Hematopoietic multipotent progenitor cell treated with erythropoietin and hydrocortisone succinate and interleukin-3 and kit ligand, for 17 days (in vitro differentiated cells): ENCODE data around the gene CFAP20DC.
"Not testable (repeated sequence)": the region's sequence is repeated elsewhere in the genome, so short reads cannot be mapped to it uniquely, and the experiment has no call there.

ENCODE experiments used
- DNase-seq: peaks from one replicate; pipeline ENCODE4 v3.0.0-alpha.2; 2015; ENCODE audit warnings: low spot score

Gene CFAP20DC

DNA sequence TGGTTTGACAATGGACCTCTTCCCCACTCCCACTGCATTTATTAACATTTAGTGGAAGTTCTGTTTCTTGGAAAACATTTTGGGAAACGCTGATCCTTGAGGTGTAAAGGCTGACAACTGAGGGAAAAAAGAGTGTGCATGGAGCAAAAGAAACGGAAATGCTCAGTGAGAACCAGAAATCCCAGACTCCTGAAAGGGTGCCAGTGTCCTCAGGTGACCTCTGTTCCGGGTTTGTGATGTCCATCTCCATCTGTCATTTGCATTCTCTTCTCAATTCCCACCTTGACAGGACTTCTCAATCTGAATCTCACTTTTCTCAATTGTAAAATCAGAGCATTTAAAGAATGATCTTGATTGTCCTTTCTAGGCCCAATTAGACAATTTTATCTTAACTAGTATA is 312.2 kb downstream of the CFAP20DC start:
- no peak for DNase-seq

DNA sequence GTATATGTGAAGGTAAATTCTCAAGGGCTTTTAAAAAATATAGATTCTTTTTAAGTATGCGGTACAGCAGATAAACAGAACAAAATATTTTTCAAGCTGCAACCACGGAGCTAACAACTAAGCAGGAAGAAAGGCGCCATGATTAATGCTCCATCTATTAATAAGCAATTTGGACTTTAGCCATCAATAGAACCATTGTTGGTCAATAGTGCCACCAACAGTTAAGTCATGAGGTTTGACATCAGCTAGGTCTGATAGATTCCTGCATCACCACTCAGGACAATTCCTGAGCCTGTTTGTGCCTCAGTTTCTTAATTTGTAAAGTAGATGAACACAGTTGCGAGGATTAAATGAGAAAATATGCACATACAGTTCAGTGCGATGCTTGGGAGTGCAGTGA is 318.2 kb downstream of the CFAP20DC start:
- no peak for DNase-seq

DNA sequence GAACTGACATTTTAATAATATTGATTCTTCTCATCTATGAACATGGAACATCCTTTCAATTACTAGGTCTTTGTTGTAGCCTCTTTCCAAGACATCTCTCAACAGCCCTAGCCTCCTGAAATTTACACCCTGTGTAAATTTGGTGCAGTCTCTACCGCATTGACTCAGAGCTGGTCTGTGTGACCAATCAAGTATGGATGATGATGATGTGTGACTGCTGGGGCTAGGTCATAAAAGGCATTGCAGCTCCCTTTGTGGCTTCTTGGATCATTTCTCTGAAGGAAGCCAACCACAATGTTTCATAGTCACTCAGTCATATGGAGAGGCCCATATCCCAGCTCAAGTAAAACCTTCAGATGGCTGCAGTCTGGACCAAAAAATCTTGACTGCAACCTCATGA is 321.1 kb downstream of the CFAP20DC start:
- no peak for DNase-seq

DNA sequence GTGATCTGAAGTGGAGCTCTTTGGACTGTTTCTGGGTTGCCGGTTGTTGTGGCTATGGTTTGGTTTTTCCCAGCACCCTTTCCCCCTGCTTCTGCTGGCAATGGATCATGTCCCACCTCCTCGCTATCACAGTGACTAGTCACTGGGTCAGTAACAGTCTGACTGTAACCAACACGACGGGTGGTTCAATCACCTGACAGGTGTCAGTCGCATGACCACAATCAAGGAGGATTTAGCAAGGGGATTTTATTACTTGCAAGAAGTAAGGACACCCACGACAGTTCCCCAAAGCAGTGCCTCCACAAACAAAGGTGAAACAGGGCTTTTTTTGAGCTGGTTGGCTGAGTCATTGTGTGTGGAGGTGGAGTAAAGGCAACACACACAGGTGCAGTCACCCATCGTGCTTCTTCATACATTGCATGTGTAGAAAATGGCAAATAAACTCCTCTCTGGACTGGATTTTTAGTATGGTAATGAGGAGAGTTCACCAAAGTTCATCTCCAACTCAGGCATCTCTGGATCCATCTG is 324.4 kb downstream of the CFAP20DC start:
- DNase-seq = no peak

DNA sequence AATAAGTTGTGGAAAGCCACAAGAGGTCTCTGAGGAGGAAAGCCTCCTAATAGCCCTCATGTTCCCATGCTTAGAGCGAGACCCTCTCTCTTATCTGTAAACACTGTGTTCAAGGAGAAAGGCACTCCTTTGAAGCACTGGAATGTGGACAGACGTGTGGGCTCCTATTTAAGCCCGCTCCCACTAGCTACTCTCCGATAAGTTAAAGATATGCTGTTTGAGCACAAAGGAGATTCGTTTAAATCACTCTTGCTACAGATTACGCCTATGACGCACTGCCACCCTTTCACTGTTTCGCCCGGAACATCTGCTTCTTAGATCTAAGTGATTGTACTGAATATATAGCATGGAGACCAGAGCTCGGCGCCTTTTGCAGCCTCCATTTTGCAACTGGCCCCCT is 325.5 kb downstream of the CFAP20DC start:
- no peak for DNase-seq

DNA sequence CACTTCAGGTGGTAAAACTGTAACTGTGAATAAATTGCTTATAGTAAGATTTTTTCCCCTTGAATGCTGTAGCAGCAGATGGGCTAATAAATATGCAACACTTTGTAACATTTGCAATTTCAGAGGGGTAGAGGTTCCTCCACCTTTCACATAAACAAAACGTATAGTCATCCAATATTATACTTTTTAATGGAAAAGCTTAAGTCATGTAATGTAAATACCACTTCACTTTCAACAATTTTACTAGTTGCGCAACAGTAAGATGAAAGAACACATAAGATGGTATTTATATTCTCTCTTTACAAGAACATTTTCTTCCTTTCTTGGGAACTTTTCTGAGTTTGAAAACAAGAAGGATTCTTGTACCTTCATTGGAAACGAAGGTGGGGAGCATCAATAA is 326.7 kb downstream of the CFAP20DC start:
- DNase-seq = no peak

DNA sequence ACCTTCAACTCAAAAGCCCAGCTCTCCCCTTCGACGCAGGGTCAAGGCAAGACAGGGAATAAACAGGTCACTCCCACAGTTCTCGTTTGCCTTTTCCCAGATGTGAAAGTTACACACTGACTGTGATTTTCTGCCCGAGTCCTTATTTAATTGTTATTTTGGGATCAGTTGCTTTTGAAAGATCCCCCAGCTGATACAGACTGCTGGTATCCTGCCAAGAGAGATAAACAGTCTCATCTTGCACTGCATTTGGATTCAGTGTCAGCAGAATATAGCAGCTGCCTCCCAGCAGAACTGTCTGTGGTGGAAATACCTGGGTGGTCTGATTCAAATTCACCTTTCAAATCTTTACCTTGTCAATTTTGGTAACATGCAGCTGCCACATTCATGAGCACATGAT is 327.3 kb downstream of the CFAP20DC start:
- no peak for DNase-seq

DNA sequence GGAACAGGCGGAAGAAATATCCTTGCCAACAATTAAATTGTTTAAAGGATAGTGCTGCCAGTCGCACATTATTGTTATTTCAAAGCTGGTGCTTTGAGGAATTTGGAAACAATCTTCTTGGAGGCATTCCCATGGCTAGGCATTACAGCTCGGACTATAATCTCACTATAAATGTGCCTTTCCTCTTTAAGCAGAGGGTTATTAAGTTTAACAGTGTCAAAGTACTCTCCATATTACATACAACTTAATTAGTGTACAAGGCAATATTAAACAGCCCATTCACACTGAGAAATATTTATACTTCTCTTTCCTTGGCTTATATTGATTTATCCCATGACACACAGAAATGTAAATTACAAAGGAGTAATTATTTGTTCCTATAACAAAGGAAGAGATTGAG is 329.3 kb downstream of the CFAP20DC start:
- DNase-seq = no peak

DNA sequence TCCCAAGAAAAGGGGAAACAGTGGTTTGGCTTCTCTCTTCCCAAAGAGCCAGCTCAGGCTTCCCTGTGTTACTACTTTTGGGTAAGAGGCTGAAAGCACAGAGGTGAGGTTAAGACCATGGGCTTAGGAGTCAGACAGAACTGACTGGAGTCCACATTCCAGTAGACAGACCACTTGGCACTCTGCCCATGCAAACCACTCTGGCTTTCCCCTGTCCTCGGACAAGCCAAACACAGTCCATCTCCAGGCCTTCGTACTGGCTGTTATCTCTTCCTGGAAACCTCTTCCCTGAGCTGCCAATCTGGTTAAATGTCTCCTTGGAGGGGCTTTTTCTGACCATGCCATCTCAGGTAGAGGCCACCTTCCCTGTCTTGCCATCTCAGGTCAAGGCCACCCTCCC is 330.1 kb downstream of the CFAP20DC start:
- no peak for DNase-seq

DNA sequence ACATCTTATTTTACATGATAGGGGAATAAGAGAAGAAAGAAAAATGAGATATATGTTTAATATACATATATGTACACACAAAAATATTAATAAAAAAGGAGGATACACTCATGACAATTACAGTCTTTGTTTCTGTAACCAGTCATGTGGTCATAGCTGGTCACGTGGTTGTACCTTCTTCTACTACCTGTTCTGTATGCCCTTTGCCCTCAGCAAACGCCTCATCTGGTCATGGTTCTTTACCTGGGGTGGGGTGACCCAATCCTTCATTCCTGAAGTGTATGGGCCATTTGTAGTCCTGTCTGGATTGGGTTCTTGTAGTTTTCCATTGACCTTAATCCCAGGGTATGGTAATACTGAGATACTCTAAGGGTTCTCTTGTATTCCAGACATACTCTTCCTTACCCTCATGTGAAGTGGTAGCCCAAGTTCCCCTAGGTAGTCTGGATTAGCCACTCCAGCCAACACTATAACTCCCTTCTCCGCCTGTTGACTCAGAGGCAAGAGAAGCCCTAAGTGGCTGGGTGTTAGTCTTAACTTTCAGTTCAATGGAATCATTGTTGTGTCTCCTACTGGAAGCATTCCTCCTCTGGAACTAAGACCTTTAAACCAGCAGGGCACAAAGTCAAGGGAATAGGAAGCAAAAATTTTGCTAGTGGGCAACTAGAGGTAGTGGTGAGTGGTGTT is 336.0 kb downstream of the CFAP20DC start:
- no peak for DNase-seq

DNA sequence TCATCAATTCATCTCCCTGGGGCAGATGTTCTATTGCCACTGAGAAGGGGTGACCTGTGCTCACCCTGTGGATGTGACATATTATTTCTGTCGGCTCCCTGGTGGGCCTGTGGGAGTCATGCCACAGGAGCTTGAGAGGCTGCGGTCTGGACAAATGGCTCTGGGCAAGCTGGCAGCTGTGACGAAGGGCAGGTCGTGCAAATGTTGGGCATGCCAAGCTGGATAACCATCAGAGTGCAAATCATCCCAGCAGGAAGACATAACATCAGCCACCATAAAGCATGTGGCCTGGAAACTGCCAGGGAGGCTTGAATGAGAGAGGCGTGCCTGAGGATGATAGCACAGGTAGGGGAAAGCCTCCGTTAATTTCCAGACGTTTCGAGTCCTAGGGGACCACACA is 338.0 kb downstream of the CFAP20DC start:
- no peak for DNase-seq

DNA sequence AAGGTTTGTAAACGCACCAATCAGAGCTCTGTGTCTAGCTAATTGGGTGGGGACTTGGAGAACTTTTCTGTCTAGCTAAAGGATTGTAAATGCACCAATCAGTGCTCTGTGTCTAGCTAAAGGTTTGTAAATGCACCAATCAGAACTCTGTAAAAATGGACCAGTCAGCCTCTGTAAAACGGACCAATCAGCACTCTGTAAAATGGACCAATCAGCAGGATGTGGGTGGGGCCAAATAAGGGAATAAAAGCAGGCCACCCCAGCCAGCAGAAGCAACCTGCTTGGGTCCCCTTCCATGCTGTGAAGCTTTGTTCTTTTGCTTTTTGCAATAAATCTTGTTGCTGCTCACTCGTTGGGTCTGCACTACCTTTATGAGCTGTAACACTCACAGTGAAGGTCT is 340.8 kb downstream of the CFAP20DC start:
- DNase-seq = not testable (repeated sequence)

DNA sequence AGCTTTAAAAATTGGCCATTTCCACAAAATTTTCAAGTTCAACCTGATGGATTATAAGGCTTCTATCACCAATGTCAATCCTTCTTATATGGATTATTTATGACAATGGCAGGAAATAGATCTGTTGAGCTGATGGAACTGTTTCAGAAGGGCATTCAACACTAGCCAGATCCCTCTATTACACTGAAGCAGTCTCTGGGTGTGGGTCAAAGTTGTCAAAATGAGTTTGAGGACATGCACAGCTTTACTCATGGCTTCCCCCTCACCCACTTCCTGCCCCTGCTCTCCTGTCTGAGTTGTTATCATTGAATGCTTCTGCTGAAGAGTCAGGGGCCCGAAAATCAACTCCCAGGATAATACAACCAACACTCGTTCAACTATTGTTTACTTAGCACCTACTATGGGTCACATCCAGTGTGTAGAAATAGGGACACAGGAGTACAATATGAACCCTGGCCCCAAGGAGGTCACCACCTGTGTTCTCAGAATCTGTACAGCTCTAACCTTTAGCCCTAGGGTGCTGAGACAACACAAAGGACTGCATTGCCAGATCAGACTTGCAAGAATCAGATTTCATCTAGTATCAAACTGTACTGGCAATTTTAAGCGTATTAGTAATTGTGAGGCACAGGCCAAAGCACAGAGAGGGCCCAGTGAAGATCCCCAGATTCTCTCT is 341.6 kb downstream of the CFAP20DC start:
- DNase-seq = no peak

DNA sequence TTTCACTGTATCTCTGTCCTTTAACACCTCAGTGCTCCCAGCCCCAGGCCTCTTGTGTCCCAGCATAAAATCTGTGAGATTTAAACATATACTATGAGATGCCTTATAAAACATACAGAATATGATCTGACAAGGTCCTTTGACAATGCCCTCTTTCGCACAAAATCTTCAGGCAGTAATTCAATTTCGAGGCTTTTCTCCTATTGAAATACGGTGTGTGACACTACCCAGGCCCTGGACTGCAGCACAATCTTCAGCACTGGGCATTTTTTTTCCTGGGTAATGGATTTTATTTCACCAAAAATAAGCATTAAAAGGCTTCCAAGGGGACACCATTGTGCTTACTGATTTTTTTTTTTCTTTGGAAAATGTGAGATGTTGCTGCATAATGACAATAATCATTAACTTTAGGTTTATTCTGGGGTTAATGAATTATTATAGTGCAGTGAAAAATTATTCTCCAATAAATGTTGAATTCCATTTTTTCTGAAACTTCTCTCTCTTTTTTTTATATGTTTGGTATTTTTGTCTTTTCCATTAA is 342.4 kb downstream of the CFAP20DC start:
- DNase-seq = no peak

DNA sequence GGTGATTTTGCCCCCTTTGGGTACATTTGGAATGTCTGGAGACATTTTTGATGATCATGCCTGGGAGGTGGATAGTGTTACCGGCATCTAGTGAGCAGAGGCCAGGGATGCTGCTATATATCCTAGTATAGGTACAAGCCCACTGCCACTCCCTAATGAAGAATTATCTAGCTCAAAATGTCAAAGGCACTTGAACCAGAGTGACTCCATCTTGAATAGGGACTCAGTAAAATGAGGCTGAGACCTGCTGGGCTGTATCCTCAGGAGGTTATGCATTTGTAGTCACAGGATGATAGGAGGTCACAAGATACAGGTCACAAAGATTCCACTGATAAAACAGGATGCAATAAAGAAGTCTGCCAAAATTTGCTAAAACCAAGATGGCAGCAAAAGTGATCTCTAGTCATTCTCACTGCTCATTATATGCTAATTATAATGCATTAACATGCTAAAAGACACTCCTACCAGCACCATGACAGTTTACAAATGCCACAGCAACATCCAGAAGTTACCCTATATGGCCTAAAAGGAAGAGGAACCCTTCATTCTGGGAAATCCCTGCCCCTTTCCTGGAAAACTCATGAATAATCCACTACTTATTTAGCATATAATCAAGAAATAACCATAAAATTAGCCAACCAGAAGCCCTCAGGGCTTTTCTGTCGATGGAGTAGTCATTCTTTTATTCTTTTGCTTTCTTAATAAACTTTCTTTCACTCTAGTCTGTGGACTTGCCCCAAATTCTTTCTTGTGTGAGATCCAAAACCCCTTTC is 343.2 kb downstream of the CFAP20DC start:
- no peak for DNase-seq

DNA sequence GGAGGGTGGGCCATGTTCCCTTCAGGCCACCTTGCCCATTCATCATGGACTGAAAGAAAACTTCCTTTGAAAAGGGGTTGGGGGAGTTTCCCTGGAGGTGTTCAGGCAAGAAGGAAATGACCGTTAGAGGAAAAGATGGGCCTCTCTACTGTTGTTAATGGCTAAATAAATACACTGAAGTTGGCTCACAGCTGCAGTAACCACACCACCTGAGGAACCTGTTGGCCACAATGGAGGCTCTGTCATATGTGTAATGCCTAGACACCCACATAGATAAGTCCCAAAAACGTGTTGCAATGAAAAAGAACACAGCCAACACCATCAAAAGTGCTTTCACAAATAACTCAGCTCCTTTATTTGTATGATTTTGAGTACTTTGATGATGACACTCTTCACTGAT is 345.1 kb downstream of the CFAP20DC start:
- DNase-seq = no peak

DNA sequence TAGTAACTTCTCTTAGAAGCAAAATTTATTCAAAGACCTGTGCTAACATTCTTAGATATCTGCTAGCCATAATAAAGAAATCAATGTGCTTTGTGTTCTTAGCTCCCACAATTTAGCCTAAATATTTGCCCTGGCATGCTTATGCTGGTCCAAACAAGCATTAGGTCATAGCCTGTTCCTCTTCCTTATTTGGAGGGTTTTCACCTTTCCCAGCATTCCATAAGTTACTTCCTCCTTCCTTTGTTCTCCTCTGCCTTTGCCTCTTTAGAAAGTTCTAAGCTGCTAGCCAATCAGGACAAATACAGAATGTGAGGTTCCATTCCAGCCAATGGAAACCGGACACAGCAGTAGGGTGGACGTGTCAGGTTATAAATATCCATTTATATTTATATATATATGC is 345.5 kb downstream of the CFAP20DC start:
- DNase-seq = not testable (repeated sequence)

DNA sequence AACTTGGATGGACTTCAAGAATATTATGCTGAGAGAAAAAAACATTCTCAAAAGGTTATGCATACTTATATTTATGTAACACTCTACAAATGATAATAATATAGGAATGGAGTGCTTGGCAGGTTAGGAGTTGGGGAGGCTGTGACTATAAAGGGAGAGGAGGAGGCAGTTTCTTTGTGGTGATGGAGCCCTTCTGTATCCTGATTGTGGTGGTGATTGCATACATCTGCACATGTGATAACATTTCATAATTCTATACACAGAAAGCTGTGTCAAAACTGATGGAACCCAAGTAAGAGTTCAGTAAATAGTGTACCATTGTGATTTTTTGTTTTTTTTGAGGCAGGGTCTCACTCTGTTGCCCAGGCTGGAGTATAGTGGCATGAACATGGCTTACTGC is 351.6 kb downstream of the CFAP20DC start:
- DNase-seq = no peak

DNA sequence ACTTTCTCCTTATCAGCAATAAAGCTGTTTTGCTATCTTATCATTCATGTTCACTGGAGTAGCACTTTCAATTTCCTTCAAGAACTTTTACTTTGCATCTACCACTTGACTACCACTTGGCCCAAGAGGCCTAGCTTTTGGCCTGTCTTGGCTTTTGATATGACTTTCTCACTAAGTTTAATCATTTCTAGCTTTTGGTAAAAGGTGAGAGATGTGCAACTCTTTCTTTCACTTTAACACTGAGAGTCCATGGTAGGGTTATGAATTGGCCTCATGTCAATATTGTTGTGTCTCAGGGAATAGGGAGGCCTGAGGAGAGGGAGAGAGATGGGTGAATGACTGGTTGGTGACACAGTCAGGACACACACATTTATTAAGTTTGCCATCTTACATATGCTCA is 352.3 kb downstream of the CFAP20DC start:
- DNase-seq = no peak

DNA sequence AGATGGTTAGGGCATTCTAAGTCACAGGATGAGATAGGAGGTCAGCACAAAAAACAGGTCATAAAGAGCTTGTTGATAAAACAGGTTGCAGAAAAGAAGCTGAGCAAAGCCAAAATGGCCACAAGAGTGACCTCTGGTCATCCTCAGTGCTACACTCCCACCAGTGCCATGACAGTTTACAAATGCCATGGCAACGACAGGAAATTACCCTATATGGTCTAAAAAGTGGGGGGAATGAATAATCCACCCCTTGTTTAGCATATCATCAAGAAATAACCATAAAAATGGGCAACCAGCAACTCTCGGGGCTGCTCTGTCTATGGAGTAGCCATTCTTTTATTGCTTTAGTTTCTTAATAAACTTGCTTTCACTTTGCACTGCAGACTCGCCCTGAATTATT is 353.0 kb downstream of the CFAP20DC start:
- DNase-seq = not testable (repeated sequence)

DNA sequence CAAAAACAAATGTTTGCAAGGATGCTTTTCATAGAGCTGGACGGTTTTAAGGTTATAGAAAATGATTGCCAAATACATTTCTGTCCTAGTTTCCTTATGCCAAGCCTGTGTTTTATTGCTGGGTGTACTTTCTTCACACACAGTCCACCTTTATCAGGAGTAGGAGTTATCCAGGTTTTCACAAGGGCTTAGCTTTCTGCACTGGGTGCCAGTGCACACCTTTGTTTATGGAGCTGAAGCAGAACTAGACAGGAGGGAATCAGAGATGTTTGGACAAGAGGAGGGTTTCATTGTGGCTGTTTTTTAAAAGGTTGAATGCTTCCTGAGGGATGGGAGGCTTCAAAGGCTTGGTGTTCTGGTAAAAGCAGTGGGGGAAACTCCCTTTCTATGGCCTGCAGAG is 353.7 kb downstream of the CFAP20DC start:
- DNase-seq = no peak

DNA sequence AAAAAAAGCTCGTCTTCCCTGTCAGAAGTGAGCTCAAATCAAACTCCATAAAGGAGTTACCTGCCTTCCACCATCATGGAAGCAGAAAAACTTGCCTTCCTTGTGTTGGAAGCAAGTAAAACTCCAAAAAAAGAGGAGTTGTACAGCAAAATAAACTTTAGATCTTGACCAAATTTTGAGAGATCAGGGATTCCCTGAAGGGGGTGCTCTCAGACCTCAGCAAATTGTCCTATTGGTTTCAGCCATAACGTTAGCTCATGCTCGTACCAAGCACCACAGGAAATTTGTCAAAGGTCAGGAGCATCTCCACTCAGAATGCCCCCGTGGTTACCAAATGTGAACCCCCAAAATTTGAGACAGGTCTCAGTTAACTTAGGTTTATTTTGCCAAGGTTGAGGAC is 354.5 kb downstream of the CFAP20DC start:
- DNase-seq = not testable (repeated sequence)
